ENCODE measurements around the gene REELD1.
A peak's percentile ranks its signal among the peaks of the same experiment; 100 is the strongest.

Gene REELD1

DNA sequence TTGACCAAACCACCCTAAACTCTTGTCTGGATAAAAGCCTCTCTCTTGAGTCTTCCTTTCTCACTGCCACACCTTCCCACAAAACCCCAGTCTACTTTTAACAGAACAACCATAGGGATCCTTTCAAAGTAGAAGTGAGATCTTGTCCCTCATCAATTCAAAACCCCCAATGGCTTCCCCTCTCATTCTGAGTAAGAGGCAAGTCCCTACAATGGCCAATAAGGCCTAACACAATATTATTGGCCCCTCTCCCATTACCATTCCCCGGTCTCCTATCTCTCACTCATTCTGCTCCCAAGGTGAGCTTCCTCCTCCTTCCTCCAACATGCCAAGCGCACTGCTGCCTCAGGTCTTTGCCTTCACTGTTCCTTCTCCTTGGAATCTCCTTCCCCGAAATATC, 57.1 kb downstream of the REELD1 start:
- DNase-seq (ENCODE audit: insufficient read length) (no peak), FAIRE-seq (peak; percentile 86)
- TF ChIP-seq POLR2A (IDR thresholded peaks at IDR 0.05; ENCODE audit: low read depth, low read length) (no peak), POLR2AphosphoS5 (IDR thresholded peaks at IDR 0.05; ENCODE audit: low read depth, low read length) (no peak), TAF1 (IDR thresholded peaks at IDR 0.05; ENCODE audit: borderline replicate concordance, low read depth, low read length) (no peak)

DNA sequence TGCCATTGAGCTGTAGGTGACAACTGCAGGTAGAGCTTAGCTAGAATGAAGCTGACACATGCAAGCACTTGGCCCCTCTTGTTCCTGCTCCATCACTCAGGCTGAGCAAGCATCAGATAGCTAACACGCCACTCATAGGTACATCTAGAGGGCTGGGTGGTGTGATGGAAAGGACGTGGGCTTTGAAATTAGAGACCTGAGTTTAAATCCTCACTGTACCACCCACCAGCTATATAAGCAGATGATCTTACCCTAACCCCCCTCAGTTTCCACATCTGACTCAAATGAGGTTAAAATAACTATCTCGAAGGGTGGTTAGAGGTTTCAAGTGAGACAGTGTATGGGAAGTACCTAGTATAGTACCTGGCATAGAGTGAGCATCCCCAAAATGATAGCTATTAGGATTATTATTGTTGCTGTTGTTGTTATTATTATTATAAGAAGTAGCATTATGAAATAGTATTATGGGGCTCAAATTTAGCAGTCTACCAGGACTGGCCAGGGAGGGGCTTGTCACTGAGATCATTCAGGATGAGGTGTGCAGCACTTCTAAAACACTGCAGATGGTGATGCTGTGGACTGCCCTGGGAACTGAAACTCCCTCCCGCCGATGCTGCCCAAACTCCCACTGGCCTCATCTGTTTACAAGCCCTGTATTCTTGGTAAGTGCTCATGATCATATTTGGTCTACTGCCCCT, 59.0 kb downstream of the REELD1 start:
- DNase-seq (ENCODE audit: insufficient read length): peak; percentile 4
- peak; percentile 97 for FAIRE-seq
- TF ChIP-seq POLR2AphosphoS5 (IDR thresholded peaks at IDR 0.05; ENCODE audit: low read depth, low read length) (peak; percentile 50; the same call in 1 of the 2 replicates), POLR2A (IDR thresholded peaks at IDR 0.05; ENCODE audit: low read depth, low read length) (no peak)

DNA sequence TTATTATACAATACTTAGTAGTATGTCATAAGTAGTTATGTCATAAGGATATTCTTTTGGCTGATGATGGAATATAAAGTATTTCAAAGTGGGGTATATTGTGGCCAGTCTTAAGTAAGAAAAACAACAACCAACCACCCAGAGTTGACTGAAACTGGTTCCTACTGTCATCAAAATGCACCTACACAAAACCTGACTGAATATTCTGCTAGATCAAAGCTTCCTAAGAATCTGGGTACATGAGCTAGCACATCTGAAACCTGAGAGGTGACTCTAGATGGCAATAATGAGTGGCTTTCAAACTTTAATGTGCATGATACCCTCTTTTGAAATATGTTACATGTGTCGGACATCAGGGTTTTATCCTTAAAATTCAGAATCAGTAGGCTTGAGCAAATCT, 60.4 kb downstream of the REELD1 start:
- DNase-seq (ENCODE audit: insufficient read length) (no peak), FAIRE-seq (no peak)
- TF ChIP-seq POLR2AphosphoS5 (IDR thresholded peaks at IDR 0.05; ENCODE audit: low read depth, low read length) (no peak), TAF1 (IDR thresholded peaks at IDR 0.05; ENCODE audit: borderline replicate concordance, low read depth, low read length) (no peak), POLR2A (IDR thresholded peaks at IDR 0.05; ENCODE audit: low read depth, low read length) (no peak)

DNA sequence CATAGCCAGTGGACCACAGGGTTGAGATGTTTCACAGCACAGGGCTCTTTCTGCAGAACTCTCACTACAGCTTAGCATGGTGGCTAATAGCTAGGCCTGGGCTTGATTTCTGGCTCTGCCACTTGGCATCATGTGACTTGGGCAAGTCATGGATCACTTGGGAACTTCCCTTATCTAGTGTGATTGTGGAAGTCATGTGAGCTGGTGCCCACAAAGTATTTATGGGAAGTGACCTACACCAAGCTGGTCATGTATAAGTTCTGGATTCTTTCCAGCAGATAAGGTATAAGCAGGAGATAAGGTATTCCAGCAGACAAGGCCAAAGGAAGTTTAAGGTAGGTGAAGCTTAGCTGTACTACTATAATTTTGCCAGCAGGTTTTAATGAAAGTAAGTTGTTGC, 61.0 kb downstream of the REELD1 start:
- FAIRE-seq (peak; percentile 70), DNase-seq (ENCODE audit: insufficient read length) (no peak)
- TF ChIP-seq POLR2AphosphoS5 (IDR thresholded peaks at IDR 0.05; ENCODE audit: low read depth, low read length) (no peak), TAF1 (IDR thresholded peaks at IDR 0.05; ENCODE audit: borderline replicate concordance, low read depth, low read length) (no peak), POLR2A (IDR thresholded peaks at IDR 0.05; ENCODE audit: low read depth, low read length) (no peak)

DNA sequence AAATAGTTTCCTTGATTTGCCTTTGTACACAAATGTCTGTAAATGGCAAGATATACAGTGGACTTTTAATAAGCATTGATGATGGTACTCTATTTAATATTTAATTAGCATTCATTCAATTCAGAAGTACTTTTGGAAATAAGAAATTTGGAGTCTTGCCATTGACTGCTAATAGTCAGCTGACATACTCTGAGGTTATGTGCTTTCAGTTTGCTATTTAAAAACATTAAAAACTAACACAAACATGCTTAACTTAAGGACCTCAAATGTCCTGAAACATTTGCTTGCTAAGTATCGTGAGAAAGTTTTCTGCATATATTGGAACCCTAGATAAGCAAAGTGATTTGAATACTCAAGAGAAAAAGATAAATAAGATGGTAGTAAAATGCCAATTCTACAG, 64.6 kb downstream of the REELD1 start:
- TF ChIP-seq TAF1 (IDR thresholded peaks at IDR 0.05; ENCODE audit: borderline replicate concordance, low read depth, low read length) (no peak), POLR2AphosphoS5 (IDR thresholded peaks at IDR 0.05; ENCODE audit: low read depth, low read length) (no peak), POLR2A (IDR thresholded peaks at IDR 0.05; ENCODE audit: low read depth, low read length) (no peak)
- DNase-seq (ENCODE audit: insufficient read length): no peak
- no peak for FAIRE-seq

All from GM12892 (cell line).